Caco-2 (cell line): ENCODE results near the gene COL13A1. TPM values are rescaled to one million over a fixed set of nuclear protein-coding genes. Genes with fewer than 3 reads are reported as not detected.

Experiments used
- BruUV-seq: library from RNA; stranded (reverse); fragments of 400-500 nt; replicated peaks from 2 replicates; lab custom pipeline; 2021; lab: Mats Ljungman, UMichigan
- CTCF ChIA-PET: fragments of 300-600 bp; sonication (Branson Sonifier 250); formaldehyde crosslinking; loops from one replicate; lab custom pipeline; 2022; ENCODE audit warnings: antibody characterized with exemption; lab: Charles Lee
- POLR2A ChIA-PET: fragments of 300-600 bp; sonication (Branson Sonifier 250); formaldehyde crosslinking; loops from one replicate; lab custom pipeline; 2022; ENCODE audit warnings: antibody characterized with exemption; lab: Charles Lee
- DNase-seq, 2 experiments: peaks; one replicate each; pipeline versions ENCODE4 v3.0.0 to v3.0.0-alpha.2; 2020 to 2022
- H3K27me3 ChIP-seq: replicated peaks from 2 replicates; pipeline ENCODE4 v1.6.0; 2011; ENCODE audit warnings: low read length; ENCODE audit not compliant: control insufficient read depth, insufficient read depth
- H3K36me3 ChIP-seq: 2 replicates; pipeline ENCODE4 v1.5.1; 2011; ENCODE audit warnings: low read length; ENCODE audit not compliant: control insufficient read depth, insufficient read depth
- H3K4me1 ChIP-seq: fragments of 250-450 bp; sonication (Bioruptor Pico); 2 replicates; pipeline ENCODE4 v1.5.1; 2020; ENCODE audit warnings: mild to moderate bottlenecking
- H3K4me3 ChIP-seq: 2 replicates; pipeline ENCODE4 v1.5.1; 2011; ENCODE audit warnings: low read depth, mild to moderate bottlenecking, control low read depth, low read length
- H3K9me3 ChIP-seq: fragments of 250-450 bp; sonication (Bioruptor Pico); 2 replicates; pipeline ENCODE4 v1.5.1; 2020; ENCODE audit warnings: mild to moderate bottlenecking, moderate library complexity
- H3K27ac Mint-ChIP-seq: one replicate; pipeline ENCODE4 v1.8.0; 2022; ENCODE audit warnings: mixed read lengths; ENCODE audit not compliant: unreplicated experiment
- H3K27me3 Mint-ChIP-seq: one replicate; pipeline ENCODE4 v1.8.0; 2022; ENCODE audit warnings: mixed read lengths; ENCODE audit not compliant: insufficient read depth, unreplicated experiment
- H3K36me3 Mint-ChIP-seq: one replicate; pipeline ENCODE4 v1.8.0; 2022; ENCODE audit warnings: mild to moderate bottlenecking, mixed read lengths; ENCODE audit not compliant: insufficient read depth, unreplicated experiment
- H3K4me1 Mint-ChIP-seq: one replicate; pipeline ENCODE4 v1.8.0; 2022; ENCODE audit warnings: low read depth, mixed read lengths; ENCODE audit not compliant: unreplicated experiment
- H3K4me3 Mint-ChIP-seq: one replicate; pipeline ENCODE4 v1.8.0; 2022; ENCODE audit warnings: mild to moderate bottlenecking, moderate library complexity, mixed read lengths; ENCODE audit not compliant: unreplicated experiment
- H3K9me3 Mint-ChIP-seq: one replicate; pipeline ENCODE4 v1.8.0; 2022; ENCODE audit warnings: mixed read lengths; ENCODE audit not compliant: unreplicated experiment
- intact Hi-C: fragments of 100-400 bp; cut with micrococcal nuclease; formaldehyde crosslinking; loops from one replicate; pipeline ENCODE4 v1.10.0; 2022; ENCODE audit not compliant: unreplicated experiment
- total RNA-seq: library from RNA; stranded (reverse); gene quantifications from 2 replicates; pipeline ENCODE4 v1.2.3, GENCODE V29; 2022
- TF ChIP-seq, protein P1 (sequence below), 2 experiments: fragments of 200-600 bp in 1 of 2; IDR thresholded peaks; 1 replicate in 1 of 2; 2 replicates in 1 of 2; pipeline versions ENCODE4 v1.5.1 to v1.8.0; 2011 to 2022; ENCODE audit warnings: antibody characterized with exemption in 1 of 2, control low read depth in 1 of 2, inconsistent platforms in 1 of 2, low read depth in 1 of 2, low read length in 1 of 2, mild to moderate bottlenecking in 1 of 2, moderate library complexity in 1 of 2; ENCODE audit not compliant: insufficient read depth in 1 of 2, severe bottlenecking in 1 of 2, unreplicated experiment in 1 of 2

COL13A1 gene
- total RNA-seq, 1 experiment from 2014 or later, result not detected

DNA sequence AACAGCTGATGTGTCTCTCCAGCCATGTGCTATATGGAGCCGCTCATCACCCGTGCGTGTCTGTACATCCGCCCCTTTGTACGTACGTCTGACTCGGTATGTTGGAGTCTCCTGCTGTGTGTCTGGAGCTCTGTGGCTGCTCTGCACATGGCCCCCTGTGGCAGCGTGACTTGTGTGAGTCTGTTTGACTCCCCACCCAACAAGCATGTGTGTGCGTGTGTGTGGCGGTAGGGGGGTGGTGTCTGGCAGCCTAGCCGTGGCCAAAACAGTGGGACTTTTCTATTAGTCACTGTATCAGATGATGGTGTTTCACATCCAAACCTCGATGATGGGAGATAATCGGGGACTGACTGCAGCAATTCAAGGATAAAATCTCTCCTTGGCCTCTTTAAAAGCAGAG, 94.1 kb downstream of the COL13A1 start:
- Mint-ChIP-seq H3K36me3 (no peaks in the 10 kb centered on the region), H3K27me3 (peaks cover 3% of the 10 kb centered on the region), H3K9me3 (no peaks in the 10 kb centered on the region), H3K4me1 (peaks cover 25% of the 10 kb centered on the region), H3K27ac (no peak overlapping the region), H3K4me3 (no peak overlapping the region)
- no peaks in the 10 kb centered on the region for H3K36me3 ChIP-seq
- ChIA-PET CTCF (no interaction called here), POLR2A (no interaction called here)
- H3K4me3 ChIP-seq, result no peak overlapping the region
- intact Hi-C loops, result no loop called here
- BruUV-seq, result no TSS peak
- no peaks in the 10 kb centered on the region for H3K9me3 ChIP-seq
- H3K27me3 ChIP-seq, result no peaks in the 10 kb centered on the region
- peaks cover 27% of the 10 kb centered on the region for H3K4me1 ChIP-seq
- DNase-seq, result no peak
- TF ChIP-seq, protein P1, sequence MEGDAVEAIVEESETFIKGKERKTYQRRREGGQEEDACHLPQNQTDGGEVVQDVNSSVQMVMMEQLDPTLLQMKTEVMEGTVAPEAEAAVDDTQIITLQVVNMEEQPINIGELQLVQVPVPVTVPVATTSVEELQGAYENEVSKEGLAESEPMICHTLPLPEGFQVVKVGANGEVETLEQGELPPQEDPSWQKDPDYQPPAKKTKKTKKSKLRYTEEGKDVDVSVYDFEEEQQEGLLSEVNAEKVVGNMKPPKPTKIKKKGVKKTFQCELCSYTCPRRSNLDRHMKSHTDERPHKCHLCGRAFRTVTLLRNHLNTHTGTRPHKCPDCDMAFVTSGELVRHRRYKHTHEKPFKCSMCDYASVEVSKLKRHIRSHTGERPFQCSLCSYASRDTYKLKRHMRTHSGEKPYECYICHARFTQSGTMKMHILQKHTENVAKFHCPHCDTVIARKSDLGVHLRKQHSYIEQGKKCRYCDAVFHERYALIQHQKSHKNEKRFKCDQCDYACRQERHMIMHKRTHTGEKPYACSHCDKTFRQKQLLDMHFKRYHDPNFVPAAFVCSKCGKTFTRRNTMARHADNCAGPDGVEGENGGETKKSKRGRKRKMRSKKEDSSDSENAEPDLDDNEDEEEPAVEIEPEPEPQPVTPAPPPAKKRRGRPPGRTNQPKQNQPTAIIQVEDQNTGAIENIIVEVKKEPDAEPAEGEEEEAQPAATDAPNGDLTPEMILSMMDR (IDR thresholded peaks at IDR 0.05; ENCODE audit: insufficient read depth in 1 of 2, low read depth in 1 of 2, low read length in 1 of 2, severe bottlenecking in 1 of 2, unreplicated experiment in 1 of 2), result no peak

DNA sequence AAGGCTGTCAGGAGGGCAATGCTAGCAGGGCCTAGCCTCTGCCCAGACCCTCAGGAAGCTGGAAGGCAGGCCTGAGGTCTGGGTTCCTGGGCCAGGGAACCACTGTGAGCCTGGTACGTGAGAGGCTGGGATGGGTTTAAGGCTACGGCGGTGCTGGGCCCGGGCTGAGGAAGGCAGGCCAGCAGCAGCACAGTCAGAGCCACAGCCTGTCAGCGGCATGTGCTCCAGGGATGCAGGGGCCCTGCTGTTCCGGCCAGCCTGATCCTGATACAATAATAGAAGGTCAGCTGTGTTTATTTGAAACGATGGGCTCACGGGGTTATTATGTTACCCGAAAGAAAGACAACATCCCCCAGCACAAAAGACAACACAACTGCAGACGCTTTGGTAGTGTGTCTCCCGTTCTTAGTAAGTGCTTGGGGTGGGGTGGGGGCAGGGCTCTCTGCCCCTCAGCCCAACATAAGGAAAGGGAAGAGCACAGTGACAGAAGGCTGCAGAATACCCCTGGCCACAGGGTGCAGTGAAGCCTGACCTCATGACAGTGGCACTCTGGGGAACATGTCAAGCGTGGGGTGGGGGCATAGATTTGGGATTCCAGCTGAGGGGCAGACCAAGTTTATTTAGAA, 95.0 kb downstream of the COL13A1 start:
- Mint-ChIP-seq H3K4me3 (no peak overlapping the region), H3K36me3 (no peaks in the 10 kb centered on the region), H3K27ac (no peak overlapping the region), H3K27me3 (peaks cover 3% of the 10 kb centered on the region), H3K4me1 (peaks cover 27% of the 10 kb centered on the region), H3K9me3 (no peaks in the 10 kb centered on the region)
- H3K36me3 ChIP-seq, result no peaks in the 10 kb centered on the region
- intact Hi-C loops, result no loop called here
- BruUV-seq, result no TSS peak
- no peaks in the 10 kb centered on the region for H3K27me3 ChIP-seq
- DNase-seq, result no peak
- H3K9me3 ChIP-seq, result no peaks in the 10 kb centered on the region
- ChIA-PET POLR2A (no interaction called here), CTCF (interaction anchor here (5.6 to 6.0 kb wide), 2 partner anchors 13 to 19 kb away, joined by 43 to 90 read pairs; no protein-coding TSS in a partner anchor)
- peaks cover 32% of the 10 kb centered on the region for H3K4me1 ChIP-seq
- H3K4me3 ChIP-seq, result no peak overlapping the region
- TF ChIP-seq, protein P1 (IDR thresholded peaks at IDR 0.05; ENCODE audit: insufficient read depth in 1 of 2, low read depth in 1 of 2, low read length in 1 of 2, severe bottlenecking in 1 of 2, unreplicated experiment in 1 of 2), result no peak

DNA sequence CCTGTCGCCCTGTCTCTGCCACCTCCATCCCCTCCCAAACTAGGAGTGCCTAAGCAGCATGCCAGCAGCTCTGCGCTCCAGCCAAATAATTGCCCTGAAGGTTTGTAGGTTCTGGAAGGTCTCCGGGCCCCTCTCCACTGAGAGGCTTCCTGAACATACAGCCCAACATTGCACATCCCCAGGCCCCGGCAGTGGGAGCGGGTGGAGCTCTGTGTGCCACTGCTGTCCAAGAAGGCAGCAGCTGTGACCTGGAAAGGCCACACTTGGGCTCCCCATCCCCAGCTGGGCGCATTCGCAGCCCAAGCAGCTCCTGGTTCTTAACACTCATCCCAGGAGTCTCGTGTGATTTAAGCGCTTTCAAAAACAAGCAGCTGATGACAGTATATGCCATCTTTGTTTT, 95.7 kb downstream of the COL13A1 start:
- BruUV-seq, result no TSS peak
- ChIA-PET POLR2A (no interaction called here), CTCF (interaction anchor here (5.6 to 6.0 kb wide), 2 partner anchors 14 to 19 kb away, joined by 43 to 90 read pairs; no protein-coding TSS in a partner anchor)

More for the DNA sequence above, 95.7 kb downstream of the COL13A1 start:
- Histone ChIP-seq H3K4me3 (no peak overlapping the region), H3K9me3 (no peaks in the 10 kb centered on the region), H3K4me1 (peaks cover 37% of the 10 kb centered on the region), H3K36me3 (no peaks in the 10 kb centered on the region), H3K27me3 (no peaks in the 10 kb centered on the region)
- H3K27ac Mint-ChIP-seq, result no peak overlapping the region
- H3K4me3 Mint-ChIP-seq, result no peak overlapping the region
- H3K9me3 Mint-ChIP-seq, result no peaks in the 10 kb centered on the region
- no peaks in the 10 kb centered on the region for H3K27me3 Mint-ChIP-seq
- DNase-seq, result no peak
- H3K36me3 Mint-ChIP-seq, result no peaks in the 10 kb centered on the region
- intact Hi-C loops, result no loop called here
- TF ChIP-seq, protein P1 (IDR thresholded peaks at IDR 0.05; ENCODE audit: insufficient read depth in 1 of 2, low read depth in 1 of 2, low read length in 1 of 2, severe bottlenecking in 1 of 2, unreplicated experiment in 1 of 2), result no peak
- peaks cover 29% of the 10 kb centered on the region for H3K4me1 Mint-ChIP-seq
